SK-N-SH (cell line): ENCODE measurements around the gene NEK2. TPM values are rescaled to one million over a fixed set of nuclear protein-coding genes. Genes with fewer than 3 reads are reported as not detected.

ENCODE experiments used
- CTCF ChIA-PET: fragments of 300-600, 350-600 bp; formaldehyde crosslinking; extraction: SDS; loops from one replicate; lab custom pipeline; 2021; lab: Yijun Ruan, JAX
- POLR2A ChIA-PET: fragments of 350-600 bp; sonication (Branson Sonifier 250); formaldehyde crosslinking; extraction: SDS; loops from one replicate; lab custom pipeline; 2020; ENCODE audit warnings: antibody characterized with exemption, inconsistent platforms; lab: Yijun Ruan, JAX
- DNase-seq: peaks from one replicate; pipeline ENCODE4 v3.0.0; 2012
- H2AFZ ChIP-seq: fragments of 200-600 bp; sonication (generic); 2 replicates; pipeline ENCODE4 v1.8.1; 2016; ENCODE audit warnings: antibody characterized with exemption, mild to moderate bottlenecking, low read depth
- H3F3A ChIP-seq: fragments of 200-600 bp; sonication (generic); replicated peaks from 2 replicates; pipeline ENCODE3; 2016; ENCODE audit warnings: antibody characterized with exemption, mild to moderate bottlenecking; ENCODE audit not compliant: insufficient read depth
- H3K27ac ChIP-seq, 2 experiments: fragments of 200-500 bp in 1 of 2; fragments of 200-600 bp in 1 of 2; sonication (Bioruptor generic) in 1 of 2; sonication (generic), shearing (Covaris generic) in 1 of 2; 2 replicates each; pipeline versions ENCODE4 v1.5.1 to v1.6.1; 2014 to 2016; ENCODE audit warnings: low read depth in 2 of 2, inconsistent platforms in 1 of 2, low read length in 1 of 2, mild to moderate bottlenecking in 1 of 2, mixed read lengths in 1 of 2
- H3K27me3 ChIP-seq: fragments of 200-600 bp; sonication (generic), shearing (Covaris generic); 2 replicates; pipeline ENCODE4 v1.6.1; 2016; ENCODE audit warnings: mixed run types; ENCODE audit not compliant: insufficient read depth
- H3K36me3 ChIP-seq, 2 experiments: fragments of 200-500 bp in 1 of 2; fragments of 200-600 bp in 1 of 2; sonication (Bioruptor generic) in 1 of 2; sonication (generic) in 1 of 2; replicated peaks in 1 of 2; 2 replicates each; pipeline versions ENCODE3 to v1.5.1; 2014 to 2016; ENCODE audit warnings: low read length in 1 of 2, mild to moderate bottlenecking in 1 of 2; ENCODE audit not compliant: insufficient read depth in 2 of 2, control insufficient read depth in 1 of 2
- H3K4me1 ChIP-seq, 2 experiments: fragments of 200-500 bp in 1 of 2; fragments of 200-600 bp in 1 of 2; sonication (Bioruptor generic) in 1 of 2; sonication (generic), shearing (Covaris generic) in 1 of 2; 2 replicates each; pipeline versions ENCODE4 v1.5.1 to v1.6.1; 2014 to 2016; ENCODE audit warnings: low read depth in 1 of 2, low read length in 1 of 2, mixed run types in 1 of 2; ENCODE audit not compliant: insufficient read depth in 2 of 2, control insufficient read depth in 1 of 2
- H3K4me2 ChIP-seq: fragments of 200-600 bp; sonication (generic), shearing (Covaris generic); 2 replicates; pipeline ENCODE4 v1.6.1; 2017; ENCODE audit warnings: mixed run types
- H3K4me3 ChIP-seq, 2 experiments: fragments of 200-500 bp in 1 of 2; fragments of 200-600 bp in 1 of 2; sonication (Bioruptor generic) in 1 of 2; sonication (generic), shearing (Covaris generic) in 1 of 2; 2 replicates each; pipeline versions ENCODE4 v1.5.1 to v1.8.1; 2014 to 2016; ENCODE audit warnings: low read depth in 2 of 2, inconsistent platforms in 1 of 2, low read length in 1 of 2, mild to moderate bottlenecking in 1 of 2, mixed read lengths in 1 of 2, moderate library complexity in 1 of 2
- H3K79me2 ChIP-seq: fragments of 200-600 bp; sonication (generic); 2 replicates; pipeline ENCODE4 v1.8.1; 2017; ENCODE audit warnings: mild to moderate bottlenecking; ENCODE audit not compliant: insufficient read depth
- H3K9ac ChIP-seq: fragments of 200-600 bp; sonication (generic); 2 replicates; pipeline ENCODE4 v1.6.1; 2017; ENCODE audit warnings: mixed run types
- H3K9me2 ChIP-seq: fragments of 200-600 bp; sonication (generic); 2 replicates; pipeline ENCODE4 v1.6.1; 2017; ENCODE audit warnings: mixed run types
- H3K9me3 ChIP-seq: fragments of 200-600 bp; sonication (generic); 2 replicates; pipeline ENCODE4 v1.6.1; 2017; ENCODE audit warnings: mixed run types, mild to moderate bottlenecking, moderate library complexity
- H4K20me1 ChIP-seq: fragments of 200-600 bp; sonication (generic); 2 replicates; pipeline ENCODE4 v1.6.1; 2017; ENCODE audit warnings: mild to moderate bottlenecking, mixed run types; ENCODE audit not compliant: insufficient read depth
- ELF1 ChIP-seq: IDR thresholded peaks from 2 replicates; pipeline ENCODE4 v1.4.0; 2012
- EP300 ChIP-seq, 2 experiments: IDR thresholded peaks; 2 replicates each; pipeline versions ENCODE4 v1.4.0 to v1.6.1; 2012; ENCODE audit warnings: borderline replicate concordance in 1 of 2, low read depth in 1 of 2, low read length in 1 of 2
- EZH2phosphoT487 ChIP-seq: fragments of 200-600 bp; sonication (generic); IDR thresholded peaks from 2 replicates; pipeline ENCODE4 v1.6.1; 2017; ENCODE audit warnings: low read depth, mixed run types, mild to moderate bottlenecking, antibody characterized with exemption, moderate library complexity, borderline replicate concordance
- GABPA ChIP-seq: IDR thresholded peaks from 2 replicates; pipeline ENCODE4 v1.4.0; 2012; ENCODE audit warnings: low read depth, mild to moderate bottlenecking
- GATA2 ChIP-seq: sonication (generic); formaldehyde crosslinking; IDR thresholded peaks from 2 replicates; pipeline ENCODE4 v1.5.0; 2020; ENCODE audit warnings: mild to moderate bottlenecking, missing genetic modification reagents
- IRF3 ChIP-seq: fragments of 150-350 bp; IDR thresholded peaks from 2 replicates; pipeline ENCODE4 v1.6.1; 2016; ENCODE audit warnings: mild to moderate bottlenecking, low read depth, low read length
- JUND ChIP-seq: IDR thresholded peaks from 2 replicates; pipeline ENCODE4 v1.4.0; 2012
- NRF1 ChIP-seq: IDR thresholded peaks from 2 replicates; pipeline ENCODE4 v1.6.1; 2012; ENCODE audit warnings: low read depth, mild to moderate bottlenecking, low read length
- RAD21 ChIP-seq: IDR thresholded peaks from 2 replicates; pipeline ENCODE4 v1.6.1; 2012; ENCODE audit warnings: mild to moderate bottlenecking, low read length
- RCOR1 ChIP-seq: fragments of 150-350 bp; IDR thresholded peaks from 2 replicates; pipeline ENCODE4 v1.6.1; 2017; ENCODE audit warnings: antibody characterized with exemption, low read length
- RFX5 ChIP-seq: IDR thresholded peaks from 2 replicates; pipeline ENCODE4 v1.6.1; 2012; ENCODE audit warnings: mild to moderate bottlenecking, improper control_type of control experiment, low read length
- RXRA ChIP-seq: IDR thresholded peaks from 2 replicates; pipeline ENCODE4 v1.4.0; 2012; ENCODE audit warnings: low read depth, mild to moderate bottlenecking, borderline replicate concordance
- TCF12 ChIP-seq: IDR thresholded peaks from 2 replicates; pipeline ENCODE4 v1.4.0; 2012
- USF1 ChIP-seq: IDR thresholded peaks from 2 replicates; pipeline ENCODE4 v1.4.0; 2012; ENCODE audit warnings: low read depth, borderline replicate concordance
- WGBS: methylation state at CpG from one replicate; pipeline ENCODE4 v1.1.6; 2017; ENCODE audit warnings: low lambda C conversion rate; 5-methylcytosine and 5-hydroxymethylcytosine counted together
- polyA plus RNA-seq, 3 experiments: library from polyadenylated mRNA; depleted of rRNA; stranded (reverse); fragments of >200 nt; gene quantifications; 2 replicates each; pipeline ENCODE4 v1.2.3, GENCODE V29; 2012
- TF ChIP-seq, protein P1 (sequence below): IDR thresholded peaks from 2 replicates; pipeline ENCODE4; 2012

The NEK2 gene
- polyA plus RNA-seq, 1 of the 3 experiments (the other 2 are of a cell fraction): 9.4 TPM

GRCh38 chr1:211703812-211704537 is 28.6 kb upstream of the NEK2 start:
- POLR2A ChIA-PET: no interaction called here
- H3K9me3 ChIP-seq: no peaks in the 10 kb centered on the region
- TF ChIP-seq GABPA (no peak), NRF1 (no peak), EP300 (IDR thresholded peaks at IDR 0.05; ENCODE audit: borderline replicate concordance in 1 of 2, low read depth in 1 of 2, low read length in 1 of 2) (no peak; a peak in 1 of 4 replicates), EZH2phosphoT487 (no peak), ELF1 (no peak), RCOR1 (no peak), GATA2 (CRISPR knock-in tag) (no peak), USF1 (no peak), TCF12 (no peak), RXRA (no peak), IRF3 (no peak), RAD21 (no peak), JUND (no peak), RFX5 (no peak)
- TF ChIP-seq, protein P1, sequence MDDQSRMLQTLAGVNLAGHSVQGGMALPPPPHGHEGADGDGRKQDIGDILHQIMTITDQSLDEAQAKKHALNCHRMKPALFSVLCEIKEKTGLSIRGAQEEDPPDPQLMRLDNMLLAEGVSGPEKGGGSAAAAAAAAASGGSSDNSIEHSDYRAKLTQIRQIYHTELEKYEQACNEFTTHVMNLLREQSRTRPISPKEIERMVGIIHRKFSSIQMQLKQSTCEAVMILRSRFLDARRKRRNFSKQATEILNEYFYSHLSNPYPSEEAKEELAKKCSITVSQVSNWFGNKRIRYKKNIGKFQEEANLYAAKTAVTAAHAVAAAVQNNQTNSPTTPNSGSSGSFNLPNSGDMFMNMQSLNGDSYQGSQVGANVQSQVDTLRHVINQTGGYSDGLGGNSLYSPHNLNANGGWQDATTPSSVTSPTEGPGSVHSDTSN: no peak
- no peaks in the 10 kb centered on the region for H3F3A ChIP-seq
- peaks cover 0 to 12% of the 10 kb centered on the region in 2 experiments; a peak in 1 of 4 replicates for H3K4me1 ChIP-seq
- CTCF ChIA-PET: interaction anchor here (1.2 to 4.3 kb wide), 3 partner anchors 13 to 125 kb away, joined by 3 to 19 read pairs (median 6); no protein-coding TSS in a partner anchor
- no peaks in the 10 kb centered on the region for H3K27me3 ChIP-seq
- no peak overlapping the region for H3K9ac ChIP-seq
- H3K27ac ChIP-seq: no peak overlapping the region; a peak in 1 of 4 replicates
- H4K20me1 ChIP-seq: no peaks in the 10 kb centered on the region
- H3K4me2 ChIP-seq: no peak overlapping the region
- no peaks in the 10 kb centered on the region for H3K79me2 ChIP-seq
- no peak overlapping the region for H2AFZ ChIP-seq
- peak; percentile 39 for DNase-seq
- H3K36me3 ChIP-seq: no peaks in the 10 kb centered on the region
- 82% methylated on average over 11 of the region's 11 CpGs for WGBS
- no peak overlapping the region for H3K4me3 ChIP-seq
- no peaks in the 10 kb centered on the region for H3K9me2 ChIP-seq

DNA sequence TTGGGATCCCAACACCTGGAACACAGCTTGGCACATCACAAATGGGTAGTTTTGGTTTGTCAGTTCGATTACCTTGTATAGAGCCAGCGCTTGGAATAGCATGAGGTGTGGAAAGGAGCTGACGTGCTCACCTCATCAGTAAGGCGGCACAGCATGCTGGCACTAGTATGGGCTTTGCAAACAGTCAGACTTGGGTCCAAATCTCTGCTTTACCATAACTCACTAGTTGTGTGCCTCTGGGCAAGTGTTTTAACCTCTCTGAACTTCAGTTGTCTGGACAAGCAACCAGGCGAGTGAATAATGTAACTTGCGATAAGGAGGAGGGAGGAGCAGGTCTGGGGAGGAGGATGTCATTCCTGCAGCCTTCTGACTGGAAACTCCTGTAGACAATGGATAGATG is 26.3 kb upstream of the NEK2 start:
- H3F3A ChIP-seq: no peaks in the 10 kb centered on the region
- H3K4me3 ChIP-seq: no peak overlapping the region
- ChIA-PET POLR2A (no interaction called here), CTCF (interaction anchor here (0.8 to 5.0 kb wide), 5 partner anchors 19 to 333 kb away, joined by 3 to 42 read pairs (median 4); partner anchors contain the start of gene INTS7)
- no peak overlapping the region for H2AFZ ChIP-seq
- H3K79me2 ChIP-seq: no peaks in the 10 kb centered on the region
- H3K27me3 ChIP-seq: no peaks in the 10 kb centered on the region
- DNase-seq: no peak
- H4K20me1 ChIP-seq: no peaks in the 10 kb centered on the region
- WGBS: 85% methylated on average over 6 of the region's 6 CpGs
- no peak overlapping the region for H3K4me2 ChIP-seq
- H3K9me2 ChIP-seq: no peaks in the 10 kb centered on the region
- no peak overlapping the region for H3K9ac ChIP-seq
- peaks cover 0 to 12% of the 10 kb centered on the region in 2 experiments; a peak in 1 of 4 replicates for H3K4me1 ChIP-seq
- no peak for TF ChIP-seq RXRA
- no peak overlapping the region for H3K27ac ChIP-seq
- no peaks in the 10 kb centered on the region for H3K9me3 ChIP-seq
- no peaks in the 10 kb centered on the region for H3K36me3 ChIP-seq
